Astrocyte (in vitro differentiated cells and primary cell): ENCODE measurements around the gene UBE2M. TPM values are rescaled to one million over a fixed set of nuclear protein-coding genes. Genes with fewer than 3 reads are reported as not detected.

ENCODE experiments used
- DNase-seq: peaks from one replicate; pipeline ENCODE4 v3.0.0-alpha.2; 2010; ENCODE audit warnings: low read depth
- FAIRE-seq: peaks from 2 replicates; lab custom pipeline; 2011; peaks lifted over from hg19 to GRCh38; lab: Jason Lieb, UNC
- H2AFZ ChIP-seq: 2 replicates; pipeline ENCODE4 v1.6.0; 2012; ENCODE audit warnings: low read depth, low read length, inconsistent platforms
- H3K27ac ChIP-seq: 2 replicates; pipeline ENCODE4 v1.5.1; 2011; ENCODE audit warnings: low read depth, low read length, inconsistent platforms
- H3K27me3 ChIP-seq: 2 replicates; pipeline ENCODE4 v1.6.0; 2011; ENCODE audit warnings: low read length, inconsistent platforms; ENCODE audit not compliant: insufficient read depth
- H3K36me3 ChIP-seq: 2 replicates; pipeline ENCODE4 v1.5.1; 2011; ENCODE audit warnings: low read length, inconsistent platforms; ENCODE audit not compliant: insufficient read depth
- H3K4me1 ChIP-seq: 2 replicates; pipeline ENCODE4 v1.5.1; 2011; ENCODE audit warnings: low read length, inconsistent platforms; ENCODE audit not compliant: insufficient read depth
- H3K4me2 ChIP-seq: 2 replicates; pipeline ENCODE4 v1.6.0; 2012; ENCODE audit warnings: low read length, inconsistent platforms
- H3K4me3 ChIP-seq: 2 replicates; pipeline ENCODE4 v1.5.1; 2011; ENCODE audit warnings: low read depth, mild to moderate bottlenecking, low read length, inconsistent platforms; ENCODE audit not compliant: insufficient read depth
- H3K79me2 ChIP-seq: 2 replicates; pipeline ENCODE4 v1.6.0; 2012; ENCODE audit warnings: mild to moderate bottlenecking, low read length, inconsistent platforms; ENCODE audit not compliant: insufficient read depth
- H3K9ac ChIP-seq: 2 replicates; pipeline ENCODE4 v1.6.0; 2012; ENCODE audit warnings: mild to moderate bottlenecking, low read length, inconsistent platforms
- H3K9me3 ChIP-seq: 2 replicates; pipeline ENCODE4 v1.5.1; 2012; ENCODE audit warnings: low read depth, mild to moderate bottlenecking, low read length, inconsistent platforms; ENCODE audit not compliant: insufficient read depth
- H4K20me1 ChIP-seq: 2 replicates; pipeline ENCODE4 v1.6.0; 2012; ENCODE audit warnings: low read length, inconsistent platforms; ENCODE audit not compliant: insufficient read depth
- H3K27ac Mint-ChIP-seq: one replicate; pipeline ENCODE4 v1.8.0; 2021; ENCODE audit warnings: mild to moderate bottlenecking, mixed read lengths; ENCODE audit not compliant: unreplicated experiment
- H3K27me3 Mint-ChIP-seq: one replicate; pipeline ENCODE4 v1.8.0; 2021; ENCODE audit warnings: low read depth, mixed read lengths; ENCODE audit not compliant: unreplicated experiment
- H3K36me3 Mint-ChIP-seq: one replicate; pipeline ENCODE4 v1.8.0; 2021; ENCODE audit warnings: low read depth, mixed read lengths; ENCODE audit not compliant: unreplicated experiment
- H3K4me1 Mint-ChIP-seq: one replicate; pipeline ENCODE4 v1.8.0; 2021; ENCODE audit warnings: low read depth, mixed read lengths; ENCODE audit not compliant: unreplicated experiment
- H3K4me3 Mint-ChIP-seq: one replicate; pipeline ENCODE4 v1.8.0; 2021; ENCODE audit warnings: mild to moderate bottlenecking, moderate library complexity, mixed read lengths; ENCODE audit not compliant: unreplicated experiment
- H3K9me3 Mint-ChIP-seq: one replicate; pipeline ENCODE4 v1.8.0; 2021; ENCODE audit warnings: mild to moderate bottlenecking, mixed read lengths; ENCODE audit not compliant: unreplicated experiment
- CTCF ChIP-seq: IDR thresholded peaks from 2 replicates; pipeline ENCODE4 v1.5.1; 2011; ENCODE audit warnings: low read depth, mild to moderate bottlenecking, inconsistent platforms, low read length, moderate library complexity; ENCODE audit not compliant: insufficient read depth
- EZH2 ChIP-seq: IDR thresholded peaks from 2 replicates; pipeline ENCODE4 v1.6.1; 2012; ENCODE audit warnings: mild to moderate bottlenecking, low read length, inconsistent platforms; ENCODE audit not compliant: insufficient read depth
- total RNA-seq: library from RNA; stranded (reverse); gene quantifications from 2 replicates; pipeline ENCODE4 v1.2.1, GENCODE V29; 2021

Gene UBE2M
- total RNA-seq, 1 donor from 2014 or later, result 113 TPM

GRCh38 chr19:58568453-58569130 lies 10.2 kb upstream of the UBE2M start:
- Histone ChIP-seq H3K36me3 (no peaks in the 10 kb centered on the region), H3K4me3 (no peak overlapping the region), H4K20me1 (peaks cover 4% of the 10 kb centered on the region), H3K9ac (no peak overlapping the region), H3K27ac (no peak overlapping the region), H3K9me3 (no peaks in the 10 kb centered on the region), H3K27me3 (peaks cover 3% of the 10 kb centered on the region), H3K4me2 (no peak overlapping the region), H3K79me2 (no peaks in the 10 kb centered on the region), H3K4me1 (peaks cover 4% of the 10 kb centered on the region), H2AFZ (no peak overlapping the region)
- no peaks in the 10 kb centered on the region for H3K9me3 Mint-ChIP-seq
- FAIRE-seq (no peak), DNase-seq (no peak)
- H3K27ac Mint-ChIP-seq, result no peak overlapping the region
- no peaks in the 10 kb centered on the region for H3K27me3 Mint-ChIP-seq
- peak overlapping the region; percentile 40 for H3K4me3 Mint-ChIP-seq
- H3K36me3 Mint-ChIP-seq, result peaks cover 11% of the 10 kb centered on the region
- peaks cover 5% of the 10 kb centered on the region for H3K4me1 Mint-ChIP-seq
- TF ChIP-seq EZH2 (no peak), CTCF (no peak)

DNA sequence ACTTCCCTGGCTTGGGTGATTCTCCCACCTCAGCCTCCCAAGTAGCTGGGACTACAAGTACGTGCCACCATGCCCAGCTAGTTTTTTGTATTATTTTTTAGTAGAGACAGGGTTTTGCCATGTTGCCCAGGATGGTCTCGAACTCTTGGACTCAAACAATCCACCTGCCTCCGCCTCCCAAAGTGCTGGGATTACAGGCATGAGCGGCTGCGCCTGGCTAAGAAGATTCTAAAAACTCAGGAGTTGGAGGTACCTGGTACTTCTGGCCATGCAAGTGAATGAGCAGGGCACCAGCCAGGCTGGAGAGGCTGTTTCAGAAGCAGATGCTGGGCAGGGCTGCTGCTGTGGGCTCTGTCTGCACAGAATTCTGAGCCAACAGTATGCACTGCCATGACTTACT lies 8.6 kb upstream of the UBE2M start:
- H3K4me3 ChIP-seq, result no peak overlapping the region
- Mint-ChIP-seq H3K4me3 (no peak overlapping the region), H3K4me1 (peaks cover 2% of the 10 kb centered on the region), H3K9me3 (peaks cover 2% of the 10 kb centered on the region), H3K36me3 (peaks cover 13% of the 10 kb centered on the region), H3K27ac (no peak overlapping the region), H3K27me3 (no peaks in the 10 kb centered on the region)
- FAIRE-seq (no peak), DNase-seq (no peak)
- H3K9me3 ChIP-seq, result no peaks in the 10 kb centered on the region
- H3K79me2 ChIP-seq, result peaks cover under 1% of the 10 kb centered on the region
- TF ChIP-seq EZH2 (no peak), CTCF (no peak)
- H4K20me1 ChIP-seq, result peaks cover 8% of the 10 kb centered on the region
- no peaks in the 10 kb centered on the region for H3K36me3 ChIP-seq
- no peak overlapping the region for H2AFZ ChIP-seq
- H3K4me2 ChIP-seq, result no peak overlapping the region
- H3K27me3 ChIP-seq, result peaks cover 7% of the 10 kb centered on the region
- no peak overlapping the region for H3K27ac ChIP-seq
- peaks cover 16% of the 10 kb centered on the region for H3K4me1 ChIP-seq
- no peak overlapping the region for H3K9ac ChIP-seq

- no peak for DNase-seq
- Histone ChIP-seq H2AFZ (no peak overlapping the region), H4K20me1 (peaks cover 8% of the 10 kb centered on the region), H3K4me3 (no peak overlapping the region), H3K27me3 (peaks cover 10% of the 10 kb centered on the region), H3K9me3 (no peaks in the 10 kb centered on the region), H3K4me2 (no peak overlapping the region), H3K4me1 (peaks cover 27% of the 10 kb centered on the region), H3K36me3 (no peaks in the 10 kb centered on the region), H3K9ac (no peak overlapping the region), H3K27ac (no peak overlapping the region), H3K79me2 (peaks cover 3% of the 10 kb centered on the region)
- TF ChIP-seq CTCF (no peak), EZH2 (no peak)
- Mint-ChIP-seq H3K9me3 (peaks cover 2% of the 10 kb centered on the region), H3K4me3 (peak overlapping the region; percentile 35), H3K36me3 (peaks cover 10% of the 10 kb centered on the region), H3K27ac (no peak overlapping the region), H3K27me3 (no peaks in the 10 kb centered on the region), H3K4me1 (peaks cover 4% of the 10 kb centered on the region)
- FAIRE-seq, result no peak
These were observed 5.4 kb upstream of the UBE2M start for GRCh38 chr19:58563823-58564222.
